CD14-positive monocyte (primary cell): ENCODE data around the gene CTF1. TPM values are rescaled to one million over a fixed set of nuclear protein-coding genes. Genes with fewer than 3 reads are reported as not detected.
A peak's percentile ranks its signal among the peaks of the same experiment; 100 is the strongest.

Source experiments
- DNase-seq, 3 donors: peaks; one replicate each; pipeline ENCODE4 v3.0.0-alpha.2; 2011 to 2022
- H2AFZ ChIP-seq: 2 replicates; pipeline ENCODE4 v1.6.0; 2012; ENCODE audit warnings: mild to moderate bottlenecking, low read depth, low read length, inconsistent platforms; ENCODE audit not compliant: insufficient read depth, poor library complexity, severe bottlenecking
- H3K27ac ChIP-seq, 2 donors: 1 replicate in 1 of 2; 2 replicates in 1 of 2; pipeline ENCODE4 v1.5.1; 2012 to 2013; ENCODE audit warnings: low read length in 2 of 2, control low read depth in 1 of 2, inconsistent platforms in 1 of 2, low read depth in 1 of 2, mild to moderate bottlenecking in 1 of 2
- H3K27me3 ChIP-seq, 2 donors: one replicate each; pipeline versions ENCODE4 v1.6.0 to v1.6.1; 2011 to 2013; ENCODE audit warnings: low read length in 2 of 2; ENCODE audit not compliant: control insufficient read depth in 2 of 2, insufficient read depth in 2 of 2
- H3K36me3 ChIP-seq, 2 donors: replicated peaks in 1 of 2; 1 replicate in 1 of 2; 2 replicates in 1 of 2; pipeline versions ENCODE4 v1.5.1 to v1.6.1; 2012 to 2013; ENCODE audit warnings: low read length in 2 of 2, control low read depth in 1 of 2, inconsistent platforms in 1 of 2, mild to moderate bottlenecking in 1 of 2; ENCODE audit not compliant: insufficient read depth in 2 of 2, control insufficient read depth in 1 of 2
- H3K4me1 ChIP-seq, 2 donors: 1 replicate in 1 of 2; 2 replicates in 1 of 2; pipeline versions ENCODE4 v1.5.1 to v1.6.1; 2012 to 2013; ENCODE audit warnings: low read length in 2 of 2, control low read depth in 1 of 2, inconsistent platforms in 1 of 2, mild to moderate bottlenecking in 1 of 2, moderate library complexity in 1 of 2; ENCODE audit not compliant: insufficient read depth in 2 of 2, control insufficient read depth in 1 of 2
- H3K4me2 ChIP-seq: replicated peaks from 2 replicates; pipeline ENCODE3; 2012; ENCODE audit warnings: low read length, moderate library complexity, mild to moderate bottlenecking; ENCODE audit not compliant: poor library complexity, severe bottlenecking; ENCODE audit errors: extremely low read depth
- H3K4me3 ChIP-seq, 3 experiments: fragments of 200-600 bp in 1 of 3; sonication (generic) in 1 of 3; replicated peaks in 1 of 3; 1 replicate in 2 of 3; 2 replicates in 1 of 3; pipeline ENCODE4 v1.5.1; 2011 to 2013; ENCODE audit warnings: low read length in 3 of 3, mild to moderate bottlenecking in 3 of 3, control low read depth in 2 of 3, low read depth in 2 of 3, inconsistent platforms in 1 of 3, moderate library complexity in 1 of 3
- H3K79me2 ChIP-seq: 2 replicates; pipeline ENCODE4 v1.6.0; 2012; ENCODE audit warnings: mild to moderate bottlenecking, control low read depth, inconsistent platforms, low read length, moderate library complexity; ENCODE audit not compliant: insufficient read depth
- H3K9ac ChIP-seq: 2 replicates; pipeline ENCODE4 v1.6.0; 2017; ENCODE audit warnings: low read length, mild to moderate bottlenecking; ENCODE audit not compliant: insufficient read depth, poor library complexity, severe bottlenecking
- H3K9me3 ChIP-seq, 2 donors: replicated peaks in 1 of 2; 1 replicate in 1 of 2; 2 replicates in 1 of 2; pipeline versions ENCODE4 v1.5.1 to v1.6.1; 2012 to 2013; ENCODE audit warnings: low read length in 2 of 2, control low read depth in 1 of 2; ENCODE audit not compliant: control insufficient read depth in 1 of 2, insufficient read depth in 1 of 2
- H4K20me1 ChIP-seq: 2 replicates; pipeline ENCODE4 v1.6.0; 2012; ENCODE audit warnings: mild to moderate bottlenecking, low read length, control low read depth, moderate library complexity; ENCODE audit not compliant: insufficient read depth
- H3K27ac Mint-ChIP-seq, 7 donors: one replicate each; pipeline ENCODE4 v1.8.0; 2020; ENCODE audit warnings: mild to moderate bottlenecking in 7 of 7, mixed read lengths in 7 of 7, moderate library complexity in 6 of 7, inconsistent platforms in 2 of 7
- H3K27me3 Mint-ChIP-seq, 3 donors: one replicate each; pipeline ENCODE4 v1.8.0; 2021 to 2022; ENCODE audit warnings: low read depth in 3 of 3, mild to moderate bottlenecking in 3 of 3, mixed read lengths in 3 of 3, moderate library complexity in 3 of 3, inconsistent platforms in 1 of 3
- H3K36me3 Mint-ChIP-seq, 2 donors: one replicate each; pipeline ENCODE4 v1.8.0; 2020; ENCODE audit warnings: mixed read lengths in 2 of 2, inconsistent platforms in 1 of 2, mild to moderate bottlenecking in 1 of 2
- H3K4me1 Mint-ChIP-seq: one replicate; pipeline ENCODE4 v1.8.0; 2020; ENCODE audit warnings: mild to moderate bottlenecking, mixed read lengths
- H3K4me3 Mint-ChIP-seq, 2 donors: one replicate each; pipeline ENCODE4 v1.8.0; 2020; ENCODE audit warnings: mild to moderate bottlenecking in 2 of 2, mixed read lengths in 2 of 2, moderate library complexity in 1 of 2
- H3K9me3 Mint-ChIP-seq, 7 donors: one replicate each; pipeline ENCODE4 v1.8.0; 2020 to 2022; ENCODE audit warnings: mixed read lengths in 7 of 7, mild to moderate bottlenecking in 6 of 7, moderate library complexity in 6 of 7, inconsistent platforms in 2 of 7
- CTCF ChIP-seq: fragments of 200-600 bp; IDR thresholded peaks from one replicate; pipeline ENCODE4 v1.8.0; 2022; ENCODE audit warnings: antibody characterized with exemption, mild to moderate bottlenecking
- WGBS: methylation state at CpG from one replicate; pipeline ENCODE4 v1.1.5; 2013; ENCODE audit warnings: missing lambda C conversion rate; ENCODE audit not compliant: insufficient coverage; 5-methylcytosine and 5-hydroxymethylcytosine counted together
- intact Hi-C, 2 donors: fragments of 100-400 bp; cut with micrococcal nuclease; formaldehyde crosslinking; loops; one replicate each; pipeline versions ENCODE4 v1.15.0 to v1.15.1; 2023
- polyA plus RNA-seq, 3 donors: library from polyadenylated mRNA; depleted of rRNA in 1 of 3; unstranded in 2 of 3; stranded (reverse) in 1 of 3; fragments of 300-500 nt in 2 of 3; fragments of >200 nt in 1 of 3; fragmentation: Illumina TruSeq in 2 of 3; gene quantifications; 1 replicate in 2 of 3; 2 replicates in 1 of 3; pipeline ENCODE4 v1.2.3, GENCODE V29; 2012 to 2021

The CTF1 gene
- polyA plus RNA-seq, 3 donors: 0.93 TPM; not detected in 2

DNA sequence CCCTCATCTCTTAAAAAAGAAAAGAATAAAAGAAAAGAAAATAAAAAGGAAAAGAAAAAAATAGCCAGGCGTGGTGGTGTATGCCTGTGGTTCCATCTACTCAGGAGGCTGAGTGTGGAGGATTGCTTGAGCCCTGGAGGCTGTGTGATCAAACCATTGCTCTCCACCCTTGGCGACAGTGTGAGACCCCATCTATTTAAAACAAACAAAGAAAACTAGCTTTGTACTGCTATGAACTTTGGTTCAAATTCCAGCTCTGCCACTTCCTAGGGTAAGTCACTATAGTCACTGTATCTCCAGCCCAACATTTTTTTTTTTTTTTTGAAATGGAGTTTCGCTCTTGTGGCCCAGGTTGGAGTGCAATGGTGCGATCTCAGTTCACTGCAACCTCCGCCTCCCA, 4.2 kb downstream of the CTF1 start:
- no peak overlapping the region for H3K27ac Mint-ChIP-seq
- no peak overlapping the region for H3K4me3 Mint-ChIP-seq
- peaks cover 58 to 65% of the 10 kb centered on the region in 2 donors for H3K4me1 ChIP-seq
- no peak overlapping the region for H3K4me2 ChIP-seq
- H3K79me2 ChIP-seq: peaks cover 7% of the 10 kb centered on the region
- no peaks in the 10 kb centered on the region for H3K36me3 Mint-ChIP-seq
- no peaks in the 10 kb centered on the region for H3K36me3 ChIP-seq
- no peak for TF ChIP-seq CTCF
- intact Hi-C loops: loop anchor here (5.0 kb wide), 1 partner anchor 58 kb away; no protein-coding TSS in a partner anchor
- peaks cover 0 to 7% of the 10 kb centered on the region in 2 donors for H3K9me3 ChIP-seq
- no peaks in the 10 kb centered on the region for H3K27me3 ChIP-seq
- H3K4me3 ChIP-seq: no peak overlapping the region
- H2AFZ ChIP-seq: no peak overlapping the region
- peaks cover 0 to 10% (median 2%) of the 10 kb centered on the region in 7 donors for H3K9me3 Mint-ChIP-seq
- H4K20me1 ChIP-seq: no peaks in the 10 kb centered on the region
- no peak overlapping the region for H3K9ac ChIP-seq
- WGBS: 100% methylated on average over 1 of the region's 5 CpGs
- H3K4me1 Mint-ChIP-seq: peaks cover 61% of the 10 kb centered on the region
- DNase-seq: no peak
- H3K27me3 Mint-ChIP-seq: peaks cover 0 to 5% (median 0%) of the 10 kb centered on the region in 3 donors
- no peak overlapping the region for H3K27ac ChIP-seq

DNA sequence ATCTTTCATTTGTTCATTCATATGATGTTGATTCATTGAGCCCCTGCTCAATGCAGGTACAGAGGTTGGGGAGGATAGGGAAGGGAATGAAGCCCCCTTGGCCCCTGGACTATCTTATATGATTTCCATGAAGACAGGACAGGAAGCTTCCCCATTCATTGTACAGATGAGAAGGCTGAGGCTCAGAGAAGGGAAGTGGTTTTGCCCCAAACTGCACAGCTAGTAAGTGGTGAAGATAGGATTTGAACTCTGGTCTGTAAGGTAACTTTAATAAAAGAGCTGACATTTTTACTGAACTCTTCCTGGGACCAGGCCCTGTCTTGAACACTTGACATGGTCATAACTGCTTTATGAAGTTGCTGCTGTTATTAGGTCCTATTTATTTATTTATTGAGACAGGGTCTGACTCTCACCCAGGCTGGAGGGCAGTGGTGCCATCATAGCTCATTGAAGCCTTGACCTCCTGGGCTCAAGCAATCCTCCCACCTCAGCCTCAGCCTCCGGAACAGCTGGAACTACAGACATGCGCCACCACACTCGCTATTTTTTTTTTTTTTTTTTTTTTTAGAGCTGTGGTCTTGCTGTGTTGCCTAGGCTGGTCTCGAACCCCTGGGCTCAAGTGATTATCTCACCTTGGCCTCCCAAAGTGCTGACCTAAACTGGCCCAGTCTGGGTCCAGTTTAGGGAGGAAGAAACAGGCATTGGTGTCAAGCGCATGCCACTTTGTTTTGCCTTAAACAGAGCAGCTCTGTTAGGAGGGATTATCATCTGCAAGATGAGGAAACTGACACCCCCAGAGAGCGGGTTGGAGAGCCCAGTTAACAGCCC, 5.0 kb downstream of the CTF1 start:
- Mint-ChIP-seq H3K27ac (peak overlapping the region in 4 of 7 donors; percentile 15 to 69 (median 46)), H3K36me3 (no peaks in the 10 kb centered on the region), H3K4me3 (peak overlapping the region; percentile 64 to 77), H3K4me1 (peaks cover 53% of the 10 kb centered on the region), H3K27me3 (peaks cover 0 to 5% (median 0%) of the 10 kb centered on the region in 3 donors), H3K9me3 (peaks cover 0 to 10% (median 2%) of the 10 kb centered on the region in 7 donors)
- no peak for DNase-seq
- Histone ChIP-seq H3K27ac (peak overlapping the region in 1 of 2 donors; percentile 44), H3K27me3 (no peaks in the 10 kb centered on the region), H3K4me3 (peak overlapping the region; percentile 40 to 74 (median 40)), H3K4me2 (peak overlapping the region; percentile 85), H4K20me1 (no peaks in the 10 kb centered on the region), H3K4me1 (peaks cover 49 to 56% of the 10 kb centered on the region in 2 donors), H3K9ac (peak overlapping the region; percentile 75), H2AFZ (peak overlapping the region; percentile 88), H3K9me3 (peaks cover 0 to 7% of the 10 kb centered on the region in 2 donors), H3K36me3 (no peaks in the 10 kb centered on the region), H3K79me2 (peaks cover 7% of the 10 kb centered on the region)
- no peak for TF ChIP-seq CTCF
- intact Hi-C loops: loop anchor here (5.0 kb wide), 1 partner anchor 59 kb away; no protein-coding TSS in a partner anchor
- 0% methylated on average over 1 of the region's 6 CpGs for WGBS
